BJ (cell line): ENCODE measurements around the gene PALD1. TPM values are rescaled to one million over a fixed set of nuclear protein-coding genes. Genes with fewer than 3 reads are reported as not detected.

Experiments used
- CTCF ChIA-PET: fragments of 350-600 bp; formaldehyde crosslinking; extraction: SDS; loops from one replicate; lab custom pipeline; 2021; ENCODE audit warnings: antibody characterized with exemption, inconsistent platforms; lab: Yijun Ruan, JAX
- POLR2A ChIA-PET: fragments of 300-600 bp; sonication (Branson Sonifier 250); formaldehyde crosslinking; extraction: SDS; loops from one replicate; lab custom pipeline; 2021; ENCODE audit warnings: antibody characterized with exemption; lab: Charles Lee
- DNase-seq: peaks from one replicate; pipeline ENCODE4 v3.0.0-alpha.2; 2011; ENCODE audit warnings: low read depth
- H3K27me3 ChIP-seq: 2 replicates; pipeline ENCODE4 v1.6.0; 2011; ENCODE audit warnings: low read length; ENCODE audit not compliant: control insufficient read depth, insufficient read depth
- H3K36me3 ChIP-seq: 2 replicates; pipeline ENCODE4 v1.5.1; 2011; ENCODE audit warnings: low read length; ENCODE audit not compliant: control insufficient read depth, insufficient read depth
- H3K4me3 ChIP-seq: 2 replicates; pipeline ENCODE4 v1.5.1; 2011; ENCODE audit warnings: low read depth, mild to moderate bottlenecking, control low read depth, low read length
- polyA plus RNA-seq: library from polyadenylated mRNA; depleted of rRNA; stranded (reverse); fragments of >200 nt; gene quantifications from 2 replicates; pipeline ENCODE4 v1.2.3, GENCODE V29; 2011
- TF ChIP-seq, protein P1 (sequence below): IDR thresholded peaks from 2 replicates; pipeline ENCODE4 v1.5.1; 2011; ENCODE audit warnings: low read depth, mild to moderate bottlenecking, control low read depth, inconsistent platforms, low read length, moderate library complexity; ENCODE audit not compliant: insufficient read depth

PALD1 gene
- polyA plus RNA-seq, 1 experiment = 0.10 TPM

DNA sequence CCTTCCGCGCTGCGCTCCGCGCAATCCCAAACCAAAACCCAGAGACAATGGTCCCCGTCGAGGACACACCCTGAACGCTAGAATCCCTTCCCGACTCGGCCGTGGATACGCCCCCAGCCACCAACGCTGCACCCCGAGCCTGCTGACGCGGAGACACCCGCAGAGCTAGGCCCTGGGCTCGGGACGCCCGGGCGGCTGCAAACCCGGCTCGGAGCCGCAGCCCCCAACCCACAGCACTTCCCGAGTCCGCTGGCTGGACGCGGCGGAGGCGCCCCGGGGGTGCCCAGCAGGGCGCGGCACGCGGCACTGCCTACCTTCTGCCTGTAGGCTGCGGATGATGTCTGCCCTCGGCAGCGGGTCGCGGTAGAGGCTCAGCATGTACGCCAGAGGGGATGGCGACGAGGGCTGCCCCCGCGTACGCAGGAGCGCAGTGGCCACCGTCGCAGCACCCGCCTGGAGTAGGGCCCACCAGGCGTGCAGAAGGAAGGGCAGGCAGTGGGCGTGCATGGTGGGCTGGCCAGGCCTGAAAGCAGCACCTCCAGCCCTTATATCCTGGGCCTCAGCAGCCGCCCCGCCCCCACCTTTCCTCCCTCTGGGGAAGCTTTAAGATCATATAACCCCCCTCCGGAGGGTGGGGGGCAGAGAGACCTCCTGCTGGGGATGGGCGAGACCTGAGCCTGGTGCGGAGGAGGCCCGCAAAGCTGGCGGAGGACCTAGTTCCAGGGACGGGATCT, 37.2 kb upstream of the PALD1 start, which contains the start of gene NODAL:
NODAL (minus strand) TSS at position 521 of the 734 bp plus-strand sequence; CDS start at position 507, 14 bp downstream.
- CTCF ChIA-PET = interaction anchor here (0.8 kb wide), 1 partner anchor 12 kb away, joined by 3 read pairs; no protein-coding TSS in a partner anchor
- peaks cover 39% of the 10 kb centered on the region for H3K27me3 ChIP-seq
- no peaks in the 10 kb centered on the region for H3K36me3 ChIP-seq
- TF ChIP-seq, protein P1, sequence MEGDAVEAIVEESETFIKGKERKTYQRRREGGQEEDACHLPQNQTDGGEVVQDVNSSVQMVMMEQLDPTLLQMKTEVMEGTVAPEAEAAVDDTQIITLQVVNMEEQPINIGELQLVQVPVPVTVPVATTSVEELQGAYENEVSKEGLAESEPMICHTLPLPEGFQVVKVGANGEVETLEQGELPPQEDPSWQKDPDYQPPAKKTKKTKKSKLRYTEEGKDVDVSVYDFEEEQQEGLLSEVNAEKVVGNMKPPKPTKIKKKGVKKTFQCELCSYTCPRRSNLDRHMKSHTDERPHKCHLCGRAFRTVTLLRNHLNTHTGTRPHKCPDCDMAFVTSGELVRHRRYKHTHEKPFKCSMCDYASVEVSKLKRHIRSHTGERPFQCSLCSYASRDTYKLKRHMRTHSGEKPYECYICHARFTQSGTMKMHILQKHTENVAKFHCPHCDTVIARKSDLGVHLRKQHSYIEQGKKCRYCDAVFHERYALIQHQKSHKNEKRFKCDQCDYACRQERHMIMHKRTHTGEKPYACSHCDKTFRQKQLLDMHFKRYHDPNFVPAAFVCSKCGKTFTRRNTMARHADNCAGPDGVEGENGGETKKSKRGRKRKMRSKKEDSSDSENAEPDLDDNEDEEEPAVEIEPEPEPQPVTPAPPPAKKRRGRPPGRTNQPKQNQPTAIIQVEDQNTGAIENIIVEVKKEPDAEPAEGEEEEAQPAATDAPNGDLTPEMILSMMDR = no peak
- no peak within 1 kb of the TSS for H3K4me3 ChIP-seq
- POLR2A ChIA-PET = no interaction called here
- no peak for DNase-seq

DNA sequence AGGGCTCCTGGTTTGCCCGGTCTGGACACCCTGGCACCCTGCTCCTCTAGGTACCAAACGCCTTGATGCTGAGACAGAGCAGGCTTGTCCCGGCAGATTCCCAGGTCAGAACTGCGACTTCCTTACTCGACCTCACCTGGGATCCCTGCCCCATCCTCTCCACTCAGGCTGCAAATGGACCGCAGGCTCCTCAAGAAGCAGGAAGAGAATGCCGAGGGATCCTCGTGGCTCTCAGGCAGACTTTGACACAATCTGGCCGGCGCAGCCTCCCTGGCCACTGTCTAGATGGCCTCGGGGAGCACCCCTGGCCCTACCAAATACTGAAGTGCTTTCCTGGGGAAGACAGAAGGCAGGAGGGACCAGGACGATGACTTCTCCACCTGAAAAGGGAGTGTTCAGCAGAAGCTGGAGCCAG, 36.7 kb upstream of the PALD1 start:
- peaks cover 41% of the 10 kb centered on the region for H3K27me3 ChIP-seq
- ChIA-PET CTCF (no interaction called here), POLR2A (no interaction called here)

DNA sequence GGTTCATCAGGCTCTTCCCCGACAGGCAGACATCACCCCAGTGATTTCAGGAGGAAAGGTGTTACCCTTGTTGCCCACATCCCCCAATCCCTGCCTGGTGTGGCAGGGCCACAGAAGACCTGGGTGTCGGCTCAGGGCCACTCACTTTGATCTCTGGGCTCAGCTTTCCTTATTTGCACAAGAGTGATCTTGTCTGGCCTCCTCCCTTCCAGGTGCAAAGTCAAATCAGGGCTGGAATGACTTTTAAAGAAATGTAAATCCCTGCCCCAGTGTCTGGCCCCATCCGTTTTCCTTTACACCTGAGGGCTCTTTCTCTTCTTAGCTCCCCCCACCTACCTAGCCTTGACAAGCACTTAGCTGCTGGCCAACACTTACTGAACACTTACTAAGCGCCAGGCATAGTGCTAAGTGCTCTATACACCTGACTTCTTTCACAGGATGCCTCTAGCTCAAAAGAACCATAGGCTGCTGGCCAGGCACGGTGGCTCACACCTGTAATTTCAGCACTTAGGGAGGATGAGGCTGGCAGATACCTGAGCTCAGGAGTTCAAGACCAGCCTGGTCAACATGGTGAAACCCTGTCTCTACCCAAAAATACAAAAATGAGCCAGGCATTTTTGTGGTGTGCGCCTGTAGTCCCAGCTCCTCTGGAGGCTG, 36.1 kb upstream of the PALD1 start:
- H3K4me3 ChIP-seq = no peak overlapping the region
- H3K27me3 ChIP-seq = peaks cover 41% of the 10 kb centered on the region
- no peak for DNase-seq
- TF ChIP-seq, protein P1 = no peak
- ChIA-PET CTCF (interaction anchor here (0.8 kb wide), 1 partner anchor 12 kb away, joined by 3 read pairs; no protein-coding TSS in a partner anchor), POLR2A (no interaction called here)
- no peaks in the 10 kb centered on the region for H3K36me3 ChIP-seq

More for the DNA sequence above, 36.7 kb upstream of the PALD1 start:
- no peaks in the 10 kb centered on the region for H3K36me3 ChIP-seq
- TF ChIP-seq, protein P1 = no peak
- no peak overlapping the region for H3K4me3 ChIP-seq
- no peak for DNase-seq

DNA sequence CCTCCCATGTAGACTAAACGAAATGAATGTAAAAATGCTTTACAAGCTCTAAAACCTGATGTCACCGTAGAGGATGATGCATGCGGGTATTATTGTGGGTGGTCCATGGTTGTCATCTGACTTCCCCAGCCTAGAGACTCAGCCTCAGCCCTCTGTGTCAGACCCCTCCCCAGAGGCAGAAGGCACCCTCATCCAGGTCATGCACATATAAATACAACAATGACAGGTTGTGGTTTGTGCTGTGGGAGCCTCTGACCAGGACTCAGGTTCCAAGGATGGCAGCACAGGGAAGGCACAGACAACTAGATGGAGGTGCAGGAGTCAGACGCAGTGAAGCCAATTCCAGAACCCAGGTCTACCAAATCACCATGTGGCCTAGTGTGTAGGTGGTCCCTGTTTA, 33.8 kb upstream of the PALD1 start:
- Histone ChIP-seq H3K36me3 (no peaks in the 10 kb centered on the region), H3K27me3 (peaks cover 37% of the 10 kb centered on the region), H3K4me3 (no peak overlapping the region)
- no peak for DNase-seq
- ChIA-PET CTCF (interaction anchor here (0.9 to 2.9 kb wide), 4 partner anchors 10 to 95 kb away, joined by 3 to 12 read pairs (median 4); no protein-coding TSS in a partner anchor), POLR2A (no interaction called here)
- TF ChIP-seq, protein P1 = no peak
